HG03108 (cell line): ENCODE data around the gene NELFE.
"Not testable (repeated sequence)": the region's sequence is repeated elsewhere in the genome, so short reads cannot be mapped to it uniquely, and the experiment has no call there.

Experiments used
- ATAC-seq: cut with Tn5 transposase; IDR thresholded peaks from one replicate; pipeline ENCODE4 v1.9.1; 2021; ENCODE audit warnings: moderate library complexity; ENCODE audit not compliant: unreplicated experiment

The NELFE gene

GRCh38 chr6:31919624-31920303, 39.0 kb downstream of the NELFE start:
- no peak for ATAC-seq

- ATAC-seq, result no peak
Observed at GRCh38 chr6:31918069-31918720, 40.6 kb downstream of the NELFE start.

GRCh38 chr6:31915756-31916155, 43.0 kb downstream of the NELFE start:
- ATAC-seq, result no peak

- ATAC-seq, result no peak
Observed at GRCh38 chr6:31915351-31915750, 43.4 kb downstream of the NELFE start.

- ATAC-seq, result no peak
Observed at GRCh38 chr6:31911826-31912585, 46.8 kb downstream of the NELFE start.

- not testable (repeated sequence) for ATAC-seq
Observed at GRCh38 chr6:31909298-31909697, 49.5 kb downstream of the NELFE start.

GRCh38 chr6:31908791-31909190, 50.0 kb downstream of the NELFE start:
- ATAC-seq, result peak; percentile 81

GRCh38 chr6:31908255-31908654, 50.5 kb downstream of the NELFE start:
- not testable (repeated sequence) for ATAC-seq

GRCh38 chr6:31907158-31907813, 51.5 kb downstream of the NELFE start:
- no peak for ATAC-seq

- not testable (repeated sequence) for ATAC-seq
Observed at GRCh38 chr6:31906727-31907126, 52.0 kb downstream of the NELFE start.

GRCh38 chr6:31906122-31906521, 52.6 kb downstream of the NELFE start:
- no peak for ATAC-seq

- ATAC-seq, result no peak
Observed at GRCh38 chr6:31905041-31905440, 53.7 kb downstream of the NELFE start.

GRCh38 chr6:31903957-31904356, 54.8 kb downstream of the NELFE start:
- no peak for ATAC-seq
